Cardiac fibroblast (primary cell): ENCODE data around the gene RNGTT.

Experiments
- DNase-seq, 2 donors: peaks; one replicate each; pipeline versions ENCODE4 v3.0.0 to v3.0.0-alpha.2; 2010; ENCODE audit warnings: low read depth in 2 of 2
- H3K4me3 ChIP-seq, 2 donors: replicated peaks in 1 of 2; 1 replicate in 1 of 2; 2 replicates in 1 of 2; pipeline ENCODE4 v1.5.1; 2011; ENCODE audit warnings: low read depth in 2 of 2, low read length in 2 of 2, mild to moderate bottlenecking in 2 of 2, moderate library complexity in 1 of 2
- TF ChIP-seq, protein P1 (sequence below): IDR thresholded peaks from one replicate; pipeline ENCODE4 v1.5.1; 2011; ENCODE audit warnings: low read depth, mild to moderate bottlenecking, low read length, inconsistent platforms

RNGTT gene

DNA sequence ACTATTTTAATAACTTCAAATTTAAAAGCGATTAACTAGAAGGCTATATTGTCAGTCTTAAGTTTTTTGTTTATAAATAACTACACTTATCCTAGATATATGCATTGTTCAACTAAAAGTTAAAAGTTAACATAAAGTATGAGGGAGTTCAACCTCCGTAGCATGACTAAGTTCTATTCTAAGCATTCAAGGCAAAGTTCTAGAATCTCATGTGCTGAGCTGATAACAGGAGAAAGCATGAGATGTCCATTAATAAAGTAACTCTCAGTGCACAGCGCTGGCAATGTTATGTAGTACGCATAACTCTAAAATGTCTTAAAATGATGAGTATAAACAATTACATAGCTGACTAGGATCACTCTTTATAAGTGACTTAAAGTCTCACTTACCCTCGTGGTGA, 264.8 kb downstream of the RNGTT start:
- DNase-seq: no peak
- no peak overlapping the region for H3K4me3 ChIP-seq
- TF ChIP-seq, protein P1, sequence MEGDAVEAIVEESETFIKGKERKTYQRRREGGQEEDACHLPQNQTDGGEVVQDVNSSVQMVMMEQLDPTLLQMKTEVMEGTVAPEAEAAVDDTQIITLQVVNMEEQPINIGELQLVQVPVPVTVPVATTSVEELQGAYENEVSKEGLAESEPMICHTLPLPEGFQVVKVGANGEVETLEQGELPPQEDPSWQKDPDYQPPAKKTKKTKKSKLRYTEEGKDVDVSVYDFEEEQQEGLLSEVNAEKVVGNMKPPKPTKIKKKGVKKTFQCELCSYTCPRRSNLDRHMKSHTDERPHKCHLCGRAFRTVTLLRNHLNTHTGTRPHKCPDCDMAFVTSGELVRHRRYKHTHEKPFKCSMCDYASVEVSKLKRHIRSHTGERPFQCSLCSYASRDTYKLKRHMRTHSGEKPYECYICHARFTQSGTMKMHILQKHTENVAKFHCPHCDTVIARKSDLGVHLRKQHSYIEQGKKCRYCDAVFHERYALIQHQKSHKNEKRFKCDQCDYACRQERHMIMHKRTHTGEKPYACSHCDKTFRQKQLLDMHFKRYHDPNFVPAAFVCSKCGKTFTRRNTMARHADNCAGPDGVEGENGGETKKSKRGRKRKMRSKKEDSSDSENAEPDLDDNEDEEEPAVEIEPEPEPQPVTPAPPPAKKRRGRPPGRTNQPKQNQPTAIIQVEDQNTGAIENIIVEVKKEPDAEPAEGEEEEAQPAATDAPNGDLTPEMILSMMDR: no peak

DNA sequence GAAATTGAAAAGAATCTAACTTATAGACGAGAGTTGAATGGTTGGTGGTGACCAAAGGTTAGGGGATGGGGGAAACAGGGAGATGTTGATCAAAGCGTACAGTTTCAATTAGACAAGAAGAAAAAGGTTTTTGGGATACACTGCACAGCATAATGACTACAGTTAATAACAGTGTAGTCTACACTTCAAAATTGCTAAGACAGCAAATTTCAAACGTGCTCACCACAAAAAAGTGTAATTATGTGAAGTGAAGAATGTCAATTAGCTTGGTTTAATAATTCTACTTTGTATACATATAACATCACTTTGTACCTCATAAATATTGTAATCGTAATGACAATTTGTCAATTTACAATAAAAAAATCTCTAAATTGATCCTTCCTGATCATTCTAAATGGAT, 267.5 kb downstream of the RNGTT start:
- TF ChIP-seq, protein P1: no peak
- no peak overlapping the region for H3K4me3 ChIP-seq
- no peak for DNase-seq

DNA sequence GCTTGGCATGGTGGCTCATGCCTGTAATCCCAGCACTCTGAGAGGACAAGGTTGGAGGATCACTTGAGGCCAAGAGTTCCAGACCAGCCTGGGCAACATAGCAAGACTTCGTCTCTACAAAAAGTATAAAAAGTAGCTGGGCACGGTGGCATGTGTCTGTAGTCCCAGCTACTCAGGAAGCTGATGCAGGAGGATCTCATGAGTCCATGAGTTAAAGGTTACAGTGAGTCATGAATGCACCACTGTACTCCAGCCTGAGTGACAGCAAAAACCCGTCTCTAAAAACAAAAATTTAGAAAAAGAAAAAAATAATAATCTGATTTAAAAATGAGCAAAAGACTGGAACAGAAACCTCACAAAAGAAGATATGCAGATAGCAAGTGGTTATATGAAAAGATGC, 279.7 kb downstream of the RNGTT start:
- peak; percentile 5 to 61 for DNase-seq
- H3K4me3 ChIP-seq: no peak overlapping the region
- TF ChIP-seq, protein P1: no peak

DNA sequence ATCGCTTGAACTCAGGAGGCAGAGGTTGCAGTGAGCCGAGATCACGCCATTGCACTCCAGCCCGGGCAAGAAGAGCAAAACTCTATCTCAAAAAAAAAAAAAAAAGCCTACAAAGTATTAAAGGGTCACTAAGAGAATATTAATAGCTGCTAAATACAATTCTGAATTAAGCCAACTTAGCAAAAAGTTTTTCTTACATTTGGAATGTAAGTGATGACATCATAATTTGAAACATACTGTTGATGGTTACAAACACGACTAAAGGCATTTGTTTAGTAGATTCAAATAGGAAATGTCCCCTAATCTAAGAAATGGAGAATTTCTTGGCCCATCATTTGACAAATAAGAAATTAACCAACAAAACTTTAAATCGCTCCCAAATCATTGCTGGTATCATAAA, 282.8 kb downstream of the RNGTT start:
- DNase-seq: no peak
- H3K4me3 ChIP-seq: no peak overlapping the region
- TF ChIP-seq, protein P1: no peak

DNA sequence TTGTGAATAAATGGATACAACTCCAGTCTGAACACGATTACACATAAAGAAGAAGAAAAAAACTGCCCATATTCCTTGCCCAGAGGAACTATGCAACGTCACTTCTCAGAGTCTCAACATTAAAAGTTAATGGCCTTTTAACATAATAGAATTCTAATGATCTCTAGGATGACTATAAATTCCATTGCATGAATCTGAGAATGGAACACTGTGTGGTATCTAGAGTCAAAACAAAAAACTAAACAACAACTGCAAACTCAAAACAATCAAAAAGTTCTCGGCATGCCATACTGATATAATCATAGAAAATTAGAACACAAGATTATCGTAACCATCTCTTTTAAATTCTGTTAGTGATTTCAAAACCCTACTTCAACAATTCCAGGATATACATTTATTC, 283.6 kb downstream of the RNGTT start:
- DNase-seq: no peak
- H3K4me3 ChIP-seq: no peak overlapping the region
- TF ChIP-seq, protein P1: no peak

DNA sequence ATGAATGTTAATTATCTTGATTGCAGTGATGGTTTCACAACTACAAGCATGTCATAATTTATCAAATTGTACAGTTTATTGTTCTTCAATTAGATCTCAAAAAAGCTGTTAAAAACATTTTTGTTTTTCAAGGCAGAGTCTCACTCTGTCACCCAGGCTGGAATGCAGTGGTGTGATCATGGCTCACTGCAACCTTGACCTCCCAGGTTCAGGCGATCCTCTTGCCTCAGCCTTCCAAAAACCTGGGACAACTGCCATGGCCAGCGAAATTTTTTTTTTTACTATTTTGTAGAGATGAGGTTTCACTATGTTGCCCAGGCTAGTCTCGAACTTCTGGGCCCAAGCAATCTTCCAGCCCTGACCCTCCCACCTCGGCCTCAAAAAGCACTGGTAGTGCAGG, 286.1 kb downstream of the RNGTT start:
- no peak for DNase-seq
- TF ChIP-seq, protein P1: no peak
- H3K4me3 ChIP-seq: no peak overlapping the region

DNA sequence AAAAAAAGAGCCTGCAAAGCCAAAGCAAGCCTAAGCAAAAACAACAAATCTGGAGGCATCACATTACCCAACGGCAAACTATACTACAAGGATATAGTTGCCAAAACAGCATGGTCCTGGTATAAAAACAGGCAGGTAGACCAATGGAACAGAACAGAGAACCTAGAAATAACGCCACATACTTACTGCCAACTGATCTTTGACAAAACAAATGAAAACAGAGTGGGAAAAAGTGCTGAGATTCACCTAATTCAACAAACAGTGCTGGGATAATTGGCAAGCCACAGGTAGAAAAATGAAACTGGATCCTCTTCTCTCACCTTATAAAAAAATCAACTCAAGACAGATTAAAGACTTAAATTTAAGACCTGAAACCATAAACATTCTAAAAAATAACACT, 291.8 kb downstream of the RNGTT start:
- DNase-seq: no peak
- TF ChIP-seq, protein P1: no peak

More for the DNA sequence above, 291.8 kb downstream of the RNGTT start:
- no peak overlapping the region for H3K4me3 ChIP-seq
